Measurements from ENCODE around the gene PRDM8.

PRDM8 gene

GRCh38 chr4:80188801-80189458 lies 8.4 kb upstream of the PRDM8 start:
- Mint-ChIP-seq H3K27me3 (ENCODE audit: low read depth, poor library complexity) (peaks cover 100% of the 10 kb centered on the region), H3K4me3 (no peak overlapping the region)

DNA sequence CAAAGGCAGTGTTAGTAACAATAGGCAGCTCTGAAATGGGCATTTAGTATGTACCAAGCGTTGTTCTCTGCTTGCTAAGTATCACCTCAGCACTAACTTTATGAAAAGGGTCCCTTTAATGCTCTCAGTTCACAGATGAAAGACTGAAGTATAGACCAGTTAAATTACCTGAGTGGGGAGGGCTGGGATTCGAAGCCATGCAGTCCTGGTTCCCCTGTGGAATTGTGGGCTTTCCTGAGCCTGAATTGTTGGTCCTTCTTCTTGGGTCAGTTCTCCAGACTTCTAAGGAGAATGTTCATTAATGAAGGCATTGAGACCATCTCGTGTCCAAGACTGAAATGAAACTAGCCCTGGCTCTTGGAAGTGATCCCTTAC lies 7.7 kb upstream of the PRDM8 start:
- Mint-ChIP-seq H3K27ac (no peak overlapping the region), H3K4me1 (peaks cover 37% of the 10 kb centered on the region), H3K27me3 (ENCODE audit: low read depth, poor library complexity) (peaks cover 100% of the 10 kb centered on the region), H3K9me3 (no peaks in the 10 kb centered on the region), H3K36me3 (ENCODE audit: low read depth) (no peaks in the 10 kb centered on the region), H3K4me3 (no peak overlapping the region)
- TF ChIP-seq, protein P1, sequence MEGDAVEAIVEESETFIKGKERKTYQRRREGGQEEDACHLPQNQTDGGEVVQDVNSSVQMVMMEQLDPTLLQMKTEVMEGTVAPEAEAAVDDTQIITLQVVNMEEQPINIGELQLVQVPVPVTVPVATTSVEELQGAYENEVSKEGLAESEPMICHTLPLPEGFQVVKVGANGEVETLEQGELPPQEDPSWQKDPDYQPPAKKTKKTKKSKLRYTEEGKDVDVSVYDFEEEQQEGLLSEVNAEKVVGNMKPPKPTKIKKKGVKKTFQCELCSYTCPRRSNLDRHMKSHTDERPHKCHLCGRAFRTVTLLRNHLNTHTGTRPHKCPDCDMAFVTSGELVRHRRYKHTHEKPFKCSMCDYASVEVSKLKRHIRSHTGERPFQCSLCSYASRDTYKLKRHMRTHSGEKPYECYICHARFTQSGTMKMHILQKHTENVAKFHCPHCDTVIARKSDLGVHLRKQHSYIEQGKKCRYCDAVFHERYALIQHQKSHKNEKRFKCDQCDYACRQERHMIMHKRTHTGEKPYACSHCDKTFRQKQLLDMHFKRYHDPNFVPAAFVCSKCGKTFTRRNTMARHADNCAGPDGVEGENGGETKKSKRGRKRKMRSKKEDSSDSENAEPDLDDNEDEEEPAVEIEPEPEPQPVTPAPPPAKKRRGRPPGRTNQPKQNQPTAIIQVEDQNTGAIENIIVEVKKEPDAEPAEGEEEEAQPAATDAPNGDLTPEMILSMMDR (IDR thresholded peaks at IDR 0.05), result no peak
- no peak for DNase-seq

More at GRCh38 chr4:80188801-80189458, 8.4 kb upstream of the PRDM8 start:
- no peaks in the 10 kb centered on the region for H3K9me3 Mint-ChIP-seq
- H3K27ac Mint-ChIP-seq, result no peak overlapping the region
- H3K4me1 Mint-ChIP-seq, result peaks cover 41% of the 10 kb centered on the region
- no peaks in the 10 kb centered on the region for H3K36me3 Mint-ChIP-seq (ENCODE audit: low read depth)
- TF ChIP-seq, protein P1 (IDR thresholded peaks at IDR 0.05), result no peak
- DNase-seq, result no peak

GRCh38 chr4:80189956-80190677 lies 7.2 kb upstream of the PRDM8 start:
- Mint-ChIP-seq H3K27ac (no peak overlapping the region), H3K4me3 (no peak overlapping the region), H3K9me3 (no peaks in the 10 kb centered on the region), H3K4me1 (peaks cover 31% of the 10 kb centered on the region), H3K36me3 (ENCODE audit: low read depth) (no peaks in the 10 kb centered on the region), H3K27me3 (ENCODE audit: low read depth, poor library complexity) (peaks cover 100% of the 10 kb centered on the region)
- no peak for DNase-seq
- TF ChIP-seq, protein P1 (IDR thresholded peaks at IDR 0.05), result no peak

DNA sequence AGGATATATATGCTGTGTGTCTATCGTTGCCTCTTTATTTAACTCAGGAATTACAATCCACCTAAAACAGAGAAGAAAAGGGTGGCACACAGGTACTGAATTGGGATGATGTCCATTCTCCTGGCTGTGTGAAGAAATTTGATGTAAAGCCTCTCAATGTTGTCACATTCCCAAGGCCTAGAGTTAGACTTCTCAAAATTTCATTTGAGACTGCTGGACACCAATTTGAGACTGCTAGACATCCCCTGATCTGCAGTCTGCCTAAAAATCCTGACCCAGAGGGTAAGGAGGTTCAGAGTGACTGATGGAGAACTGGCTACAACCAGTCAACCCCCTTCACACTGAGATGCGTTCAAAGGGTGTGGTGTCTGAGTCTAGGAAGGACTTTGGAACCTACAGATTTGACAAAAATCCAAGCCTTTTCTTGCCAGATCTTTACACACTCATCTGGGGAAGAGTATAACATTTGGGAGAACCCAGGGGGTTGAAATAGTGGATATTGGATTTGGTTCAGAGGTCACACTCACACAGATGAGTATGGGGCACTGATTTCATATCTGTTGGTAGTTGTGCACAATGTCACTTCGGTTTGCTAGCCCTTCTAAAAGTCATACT lies 4.9 kb upstream of the PRDM8 start:
- Mint-ChIP-seq H3K9me3 (no peaks in the 10 kb centered on the region), H3K36me3 (ENCODE audit: low read depth) (no peaks in the 10 kb centered on the region), H3K4me3 (no peak overlapping the region), H3K4me1 (peaks cover 32% of the 10 kb centered on the region), H3K27me3 (ENCODE audit: low read depth, poor library complexity) (peaks cover 100% of the 10 kb centered on the region), H3K27ac (no peak overlapping the region)
- TF ChIP-seq, protein P1 (IDR thresholded peaks at IDR 0.05), result no peak
- no peak for DNase-seq

- no peak for DNase-seq
- no peak overlapping the region for H3K4me3 Mint-ChIP-seq
- peaks cover 37% of the 10 kb centered on the region for H3K4me1 Mint-ChIP-seq
- H3K9me3 Mint-ChIP-seq, result no peaks in the 10 kb centered on the region
- no peaks in the 10 kb centered on the region for H3K36me3 Mint-ChIP-seq (ENCODE audit: low read depth)
- H3K27ac Mint-ChIP-seq, result no peak overlapping the region
- TF ChIP-seq, protein P1 (IDR thresholded peaks at IDR 0.05), result no peak
- H3K27me3 Mint-ChIP-seq (ENCODE audit: low read depth, poor library complexity), result peaks cover 100% of the 10 kb centered on the region
Observed at GRCh38 chr4:80192937-80193336, 4.4 kb upstream of the PRDM8 start.

Data from nephron progenitor cell (in vitro differentiated cells).